OCI-LY1 (cell line): ENCODE data around the gene RPN1.

ENCODE experiments used
- EZH2 ChIP-seq: fragments of 200-600 bp; sonication (generic), shearing (Covaris generic); IDR thresholded peaks from 2 replicates; pipeline ENCODE4 v1.8.0; 2017; ENCODE audit warnings: borderline replicate concordance, mixed run types, mild to moderate bottlenecking, antibody characterized with exemption, low read length, moderate library complexity, mixed read lengths
- TF ChIP-seq, protein P1 (sequence below): fragments of 200-600 bp; sonication (generic), shearing (Covaris generic); IDR thresholded peaks from 2 replicates; pipeline ENCODE4 v1.5.1; 2017; ENCODE audit warnings: mild to moderate bottlenecking, antibody characterized with exemption, low read length, moderate library complexity, mixed read lengths

DNA sequence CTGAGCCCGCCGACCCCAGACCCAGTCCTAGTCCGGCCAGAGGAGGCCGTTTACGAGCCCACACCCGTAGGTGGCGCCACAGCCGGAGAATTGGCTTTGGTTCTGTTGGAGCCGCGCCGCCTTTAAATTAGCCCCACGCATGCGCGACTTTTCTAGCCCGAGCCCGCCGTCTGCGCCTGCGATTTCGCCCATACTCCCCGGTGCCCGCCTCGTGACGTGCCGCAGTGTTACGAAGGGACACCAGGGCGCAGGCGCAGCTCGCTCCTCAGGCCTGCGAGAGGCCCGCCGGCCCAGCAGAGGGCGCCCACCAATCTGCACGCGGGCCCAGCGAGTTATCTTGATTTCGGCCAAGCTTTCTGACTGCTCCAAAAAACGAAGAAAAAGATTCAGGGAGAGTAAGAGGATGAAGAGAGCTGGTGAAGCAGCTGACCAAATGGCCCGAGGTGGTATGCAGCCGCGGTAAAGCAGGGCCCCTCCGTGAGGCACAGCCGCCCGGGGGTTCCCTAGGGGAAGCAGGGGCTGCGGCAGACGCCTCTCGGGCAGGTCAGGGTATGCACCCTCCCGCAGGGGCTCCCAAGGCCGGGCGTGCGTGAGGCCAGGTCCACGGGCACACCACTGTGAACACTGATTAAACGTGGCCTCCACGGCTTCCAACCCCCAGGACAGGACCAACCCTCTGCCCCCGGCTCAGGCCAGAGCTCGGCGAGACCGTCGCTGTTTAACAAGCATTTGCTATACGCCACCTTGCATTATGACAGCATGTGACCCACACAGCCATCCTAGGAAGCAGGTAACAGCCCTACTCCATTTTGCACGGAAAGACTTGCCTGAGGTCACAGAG is 32.8 kb downstream of the RPN1 start:
- TF ChIP-seq, protein P1, sequence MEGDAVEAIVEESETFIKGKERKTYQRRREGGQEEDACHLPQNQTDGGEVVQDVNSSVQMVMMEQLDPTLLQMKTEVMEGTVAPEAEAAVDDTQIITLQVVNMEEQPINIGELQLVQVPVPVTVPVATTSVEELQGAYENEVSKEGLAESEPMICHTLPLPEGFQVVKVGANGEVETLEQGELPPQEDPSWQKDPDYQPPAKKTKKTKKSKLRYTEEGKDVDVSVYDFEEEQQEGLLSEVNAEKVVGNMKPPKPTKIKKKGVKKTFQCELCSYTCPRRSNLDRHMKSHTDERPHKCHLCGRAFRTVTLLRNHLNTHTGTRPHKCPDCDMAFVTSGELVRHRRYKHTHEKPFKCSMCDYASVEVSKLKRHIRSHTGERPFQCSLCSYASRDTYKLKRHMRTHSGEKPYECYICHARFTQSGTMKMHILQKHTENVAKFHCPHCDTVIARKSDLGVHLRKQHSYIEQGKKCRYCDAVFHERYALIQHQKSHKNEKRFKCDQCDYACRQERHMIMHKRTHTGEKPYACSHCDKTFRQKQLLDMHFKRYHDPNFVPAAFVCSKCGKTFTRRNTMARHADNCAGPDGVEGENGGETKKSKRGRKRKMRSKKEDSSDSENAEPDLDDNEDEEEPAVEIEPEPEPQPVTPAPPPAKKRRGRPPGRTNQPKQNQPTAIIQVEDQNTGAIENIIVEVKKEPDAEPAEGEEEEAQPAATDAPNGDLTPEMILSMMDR = peak; percentile 99
- TF ChIP-seq EZH2 = no peak
